H1 (cell line): ENCODE measurements around the gene CLDN6. TPM values are rescaled to one million over a fixed set of nuclear protein-coding genes. Genes with fewer than 3 reads are reported as not detected.

Experiments used
- CTCF ChIA-PET: fragments of 300-600 bp; sonication (Branson Sonifier 250); formaldehyde crosslinking; loops from one replicate; lab custom pipeline; 2021; ENCODE audit not compliant: partially characterized antibody; lab: Charles Lee
- POLR2A ChIA-PET: fragments of 300-600 bp; sonication (Branson Sonifier 250); formaldehyde crosslinking; loops from one replicate; lab custom pipeline; 2021; ENCODE audit warnings: inconsistent platforms; ENCODE audit not compliant: partially characterized antibody; lab: Charles Lee
- DNase-seq, 2 experiments: peaks; one replicate each; pipeline versions ENCODE4 v3.0.0 to v3.0.0-alpha.2; 2010 to 2022; ENCODE audit warnings: low spot score in 2 of 2, low read depth in 1 of 2, mixed read lengths in 1 of 2
- FAIRE-seq: peaks from 2 replicates; lab custom pipeline; 2011; peaks lifted over from hg19 to GRCh38; lab: Jason Lieb, UNC
- H2AFZ ChIP-seq: 2 replicates; pipeline ENCODE4 v1.8.1; 2012; ENCODE audit warnings: low read length, inconsistent platforms
- H2AK5ac ChIP-seq: 2 replicates; pipeline ENCODE4 v1.6.1; 2013; ENCODE audit warnings: low read depth, low read length
- H2BK120ac ChIP-seq: replicated peaks from 2 replicates; pipeline ENCODE3; 2013; ENCODE audit warnings: low read depth, low read length, inconsistent platforms
- H2BK12ac ChIP-seq: 2 replicates; pipeline ENCODE4 v1.6.1; 2013; ENCODE audit warnings: low read depth, low read length
- H2BK15ac ChIP-seq: 2 replicates; pipeline ENCODE4 v1.6.1; 2013; ENCODE audit warnings: low read length
- H2BK20ac ChIP-seq: 2 replicates; pipeline ENCODE4 v1.6.1; 2013; ENCODE audit warnings: low read length
- H2BK5ac ChIP-seq: 2 replicates; pipeline ENCODE4 v1.6.1; 2013; ENCODE audit warnings: low read depth, low read length
- H3K14ac ChIP-seq: 2 replicates; pipeline ENCODE4 v1.6.1; 2013; ENCODE audit warnings: inconsistent platforms; ENCODE audit not compliant: insufficient read length
- H3K18ac ChIP-seq: 2 replicates; pipeline ENCODE4 v1.6.1; 2013; ENCODE audit warnings: low read length; ENCODE audit errors: extremely low read depth
- H3K23ac ChIP-seq: 2 replicates; pipeline ENCODE4 v1.6.1; 2013; ENCODE audit warnings: inconsistent platforms; ENCODE audit not compliant: insufficient read length
- H3K23me2 ChIP-seq: 2 replicates; pipeline ENCODE4 v1.6.1; 2013; ENCODE audit warnings: low read depth, low read length
- H3K27ac ChIP-seq: 2 replicates; pipeline ENCODE4 v1.6.1; 2011; ENCODE audit warnings: low read depth, low read length, inconsistent platforms
- H3K27me3 ChIP-seq, 4 experiments: replicated peaks in 1 of 4; 1 replicate in 1 of 4; 2 replicates in 3 of 4; pipeline versions ENCODE4 v1.6.1 to v1.8.1; 2011 to 2013; ENCODE audit warnings: low read length in 3 of 4, mild to moderate bottlenecking in 3 of 4, inconsistent platforms in 2 of 4, mixed read lengths in 2 of 4, moderate library complexity in 1 of 4; ENCODE audit not compliant: control insufficient read depth in 3 of 4, insufficient read depth in 3 of 4; ENCODE audit errors: extremely low read depth in 1 of 4
- H3K36me3 ChIP-seq, 4 experiments: 2 replicates each; pipeline versions ENCODE4 v1.6.1 to v1.8.1; 2011 to 2013; ENCODE audit warnings: mild to moderate bottlenecking in 4 of 4, low read length in 3 of 4, moderate library complexity in 2 of 4, control low read depth in 1 of 4, inconsistent platforms in 1 of 4; ENCODE audit not compliant: insufficient read depth in 4 of 4, control insufficient read depth in 2 of 4
- H3K4ac ChIP-seq: replicated peaks from 2 replicates; pipeline ENCODE3; 2013; ENCODE audit warnings: low read length, low read depth, mixed read lengths, inconsistent platforms; ENCODE audit not compliant: insufficient read length
- H3K4me1 ChIP-seq, 4 experiments: replicated peaks in 1 of 4; 1 replicate in 1 of 4; 2 replicates in 3 of 4; pipeline versions ENCODE4 v1.6.1 to v1.8.1; 2011 to 2013; ENCODE audit warnings: low read length in 3 of 4, inconsistent platforms in 2 of 4, mixed read lengths in 1 of 4; ENCODE audit not compliant: insufficient read depth in 4 of 4, control insufficient read depth in 3 of 4
- H3K4me2 ChIP-seq, 2 experiments: 2 replicates each; pipeline versions ENCODE4 v1.6.1 to v1.8.1; 2011 to 2013; ENCODE audit warnings: low read depth in 2 of 2, low read length in 2 of 2, control low read depth in 1 of 2, inconsistent platforms in 1 of 2, mild to moderate bottlenecking in 1 of 2; ENCODE audit not compliant: insufficient read depth in 1 of 2
- H3K4me3 ChIP-seq, 4 experiments: fragments of 200-600, 300-600 bp in 1 of 4; sonication (generic), shearing (Covaris generic), sonication (Bioruptor Twin) in 1 of 4; 2 replicates each; pipeline versions ENCODE4 v1.5.1 to v1.8.1; 2011 to 2016; ENCODE audit warnings: low read length in 4 of 4, low read depth in 3 of 4, control low read depth in 2 of 4, inconsistent platforms in 2 of 4, mild to moderate bottlenecking in 2 of 4, mixed read lengths in 1 of 4, moderate library complexity in 1 of 4; ENCODE audit not compliant: insufficient read depth in 2 of 4; ENCODE audit errors: extremely low read depth in 1 of 4
- H3K56ac ChIP-seq: replicated peaks from 2 replicates; pipeline ENCODE3; 2013; ENCODE audit warnings: low read depth, mild to moderate bottlenecking, mixed read lengths, low read length, inconsistent platforms; ENCODE audit not compliant: insufficient read length
- H3K79me1 ChIP-seq: 2 replicates; pipeline ENCODE4 v1.6.1; 2013; ENCODE audit warnings: low read depth, low read length, control low read depth
- H3K79me2 ChIP-seq, 2 experiments: 2 replicates each; pipeline versions ENCODE4 v1.6.1 to v1.8.1; 2012 to 2013; ENCODE audit warnings: low read length in 2 of 2, mild to moderate bottlenecking in 2 of 2, inconsistent platforms in 1 of 2; ENCODE audit not compliant: insufficient read depth in 2 of 2, control insufficient read depth in 1 of 2
- H3K9ac ChIP-seq, 4 experiments: replicated peaks in 1 of 4; 1 replicate in 1 of 4; 2 replicates in 3 of 4; pipeline versions ENCODE4 v1.6.1 to v1.8.1; 2011 to 2013; ENCODE audit warnings: low read depth in 3 of 4, low read length in 3 of 4, control low read depth in 2 of 4, mild to moderate bottlenecking in 2 of 4, moderate library complexity in 2 of 4, inconsistent platforms in 1 of 4; ENCODE audit errors: extremely low read depth in 1 of 4
- H3K9me3 ChIP-seq, 2 experiments: 2 replicates each; pipeline versions ENCODE4 v1.6.1 to v1.8.1; 2012 to 2013; ENCODE audit warnings: mild to moderate bottlenecking in 2 of 2, moderate library complexity in 2 of 2, control low read depth in 1 of 2, inconsistent platforms in 1 of 2, low read depth in 1 of 2, low read length in 1 of 2, mixed read lengths in 1 of 2; ENCODE audit not compliant: insufficient read depth in 2 of 2
- H4K20me1 ChIP-seq, 2 experiments: replicated peaks in 1 of 2; 2 replicates each; pipeline versions ENCODE3 to v1.8.1; 2011 to 2013; ENCODE audit warnings: inconsistent platforms in 2 of 2, low read length in 2 of 2, mild to moderate bottlenecking in 1 of 2; ENCODE audit not compliant: insufficient read depth in 2 of 2, control insufficient read depth in 1 of 2
- H4K5ac ChIP-seq: 2 replicates; pipeline ENCODE4 v1.6.1; 2013; ENCODE audit warnings: low read length, low read depth, mixed read lengths, inconsistent platforms; ENCODE audit not compliant: insufficient read length
- H4K8ac ChIP-seq: 2 replicates; pipeline ENCODE4 v1.8.0; 2013; ENCODE audit warnings: mild to moderate bottlenecking, moderate library complexity, low read length, inconsistent platforms; ENCODE audit not compliant: insufficient read depth; ENCODE audit errors: extremely low read depth
- H4K91ac ChIP-seq: replicated peaks from 2 replicates; pipeline ENCODE3; 2013; ENCODE audit warnings: low read length, mixed read lengths, inconsistent platforms; ENCODE audit not compliant: insufficient read length
- ASH2L ChIP-seq: fragments of 200-600, 300-600 bp; sonication (generic); IDR thresholded peaks from one replicate; pipeline ENCODE4 v1.7.1; 2017; ENCODE audit warnings: low read length
- CBX5 ChIP-seq: fragments of 300-800, 300-1000 bp; sonication (generic); IDR thresholded peaks from 2 replicates; pipeline ENCODE4 v1.7.1; 2016; ENCODE audit warnings: antibody characterized with exemption, low read length, low read depth
- CHD1 ChIP-seq: IDR thresholded peaks from 2 replicates; pipeline ENCODE4 v1.6.1; 2012; ENCODE audit warnings: low read depth, low read length, improper control_type of control experiment
- CTBP2 ChIP-seq: IDR thresholded peaks from 2 replicates; pipeline ENCODE4 v1.7.0; 2011; ENCODE audit warnings: borderline replicate concordance, mild to moderate bottlenecking, moderate library complexity, mixed read lengths, low read length; ENCODE audit not compliant: insufficient read depth, insufficient read length
- FOSL1 ChIP-seq: IDR thresholded peaks from 2 replicates; pipeline ENCODE4 v1.6.1; 2011; ENCODE audit warnings: mild to moderate bottlenecking, low read depth, low read length, moderate library complexity; ENCODE audit not compliant: insufficient read depth
- JUN ChIP-seq: IDR thresholded peaks from 2 replicates; pipeline ENCODE4 v1.6.1; 2011; ENCODE audit warnings: low read depth, mild to moderate bottlenecking, improper control_type of control experiment, low read length
- KDM1A ChIP-seq: fragments of 200-600, 300-600 bp; sonication (generic); IDR thresholded peaks from 2 replicates; pipeline ENCODE4 v1.7.1; 2016; ENCODE audit warnings: mild to moderate bottlenecking, low read length, borderline replicate concordance
- MAFK ChIP-seq: IDR thresholded peaks from 2 replicates; pipeline ENCODE4 v1.6.1; 2012; ENCODE audit warnings: low read depth, mild to moderate bottlenecking, improper control_type of control experiment, low read length
- NRF1 ChIP-seq: IDR thresholded peaks from 2 replicates; pipeline ENCODE4 v1.6.1; 2011; ENCODE audit warnings: mild to moderate bottlenecking, low read depth, low read length, improper control_type of control experiment
- RXRA ChIP-seq: IDR thresholded peaks from 2 replicates; pipeline ENCODE4 v1.6.1; 2011; ENCODE audit warnings: low read depth, mild to moderate bottlenecking, low read length, moderate library complexity; ENCODE audit not compliant: insufficient read depth
- SIX5 ChIP-seq: IDR thresholded peaks from 2 replicates; pipeline ENCODE4 v1.6.1; 2011; ENCODE audit warnings: mild to moderate bottlenecking, low read depth, low read length
- SRF ChIP-seq: IDR thresholded peaks from 2 replicates; pipeline ENCODE4 v1.6.1; 2011; ENCODE audit warnings: mild to moderate bottlenecking, low read depth, low read length, moderate library complexity
- TCF12 ChIP-seq: IDR thresholded peaks from 2 replicates; pipeline ENCODE4 v1.6.1; 2011; ENCODE audit warnings: low read depth, mild to moderate bottlenecking, low read length
- YY1 ChIP-seq: IDR thresholded peaks from 2 replicates; pipeline ENCODE4 v1.6.1; 2011; ENCODE audit warnings: low read depth, mild to moderate bottlenecking, low read length
- ZNF274 ChIP-seq: IDR thresholded peaks from 2 replicates; pipeline ENCODE4 v1.7.0; 2012; ENCODE audit warnings: low read length, borderline replicate concordance; ENCODE audit errors: extremely low read depth
- WGBS, 2 experiments: shearing (Covaris generic) in 1 of 2; methylation state at CpG; one replicate each; pipeline versions ENCODE4 v1.1.6 to v1.1.7; 2013 to 2015; ENCODE audit warnings: low lambda C conversion rate in 2 of 2, mixed read lengths in 2 of 2, inconsistent platforms in 1 of 2, low coverage in 1 of 2, missing lambda C conversion rate in 1 of 2; ENCODE audit not compliant: insufficient replicate concordance in 2 of 2, insufficient coverage in 1 of 2, insufficient read length in 1 of 2; ENCODE audit errors: extremely low coverage in 1 of 2, missing lambda C conversion rate in 1 of 2; 5-methylcytosine and 5-hydroxymethylcytosine counted together
- polyA plus RNA-seq, 7 experiments: library from polyadenylated mRNA; depleted of rRNA in 3 of 7; stranded (reverse) in 5 of 7; unstranded in 2 of 7; fragments of >200 nt in 5 of 7; fragments of 200-250 nt in 2 of 7; gene quantifications; 1 replicate in 5 of 7; 2 replicates in 1 of 7; 4 replicates in 1 of 7; pipeline versions ENCODE4 v1.2.1 to v1.2.3, GENCODE V29; 2011 to 2013; ENCODE audit warnings: missing spikeins in 2 of 7, mixed read lengths in 2 of 7
- total RNA-seq: library from RNA; stranded (reverse); fragmentation: NEBNext Ultra II Directional; extraction: Animal tissue kit (Norgen Biotek cat#: 25700); gene quantifications from 2 replicates; pipeline ENCODE4 v1.2.1, GENCODE V29; 2021

The CLDN6 gene
- total and polyA plus RNA-seq, 2 of the 8 experiments (the other 6 are each of a cell fraction or from before 2014, with no cell fraction given), result 747 to 1,115 TPM

DNA sequence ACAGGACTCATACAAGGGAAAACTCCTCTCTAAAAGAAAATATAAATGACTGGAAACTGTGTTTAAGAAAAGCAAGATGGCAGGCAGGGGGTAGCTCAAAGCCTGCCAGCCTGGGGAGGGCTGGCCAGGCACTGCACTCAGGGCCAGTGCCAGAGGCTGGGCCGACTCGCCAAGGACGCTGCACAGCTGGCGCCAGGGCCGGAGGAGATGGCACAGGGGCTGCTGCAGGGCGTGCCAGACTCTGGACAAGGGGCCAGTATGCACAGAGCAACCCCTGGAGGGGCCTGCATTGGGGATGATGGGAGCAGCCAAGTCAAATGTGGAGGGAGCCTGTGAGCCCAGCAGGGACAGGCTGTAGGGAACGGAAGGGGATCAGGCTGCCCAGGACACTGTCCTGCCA, 41.8 kb downstream of the CLDN6 start:
- Histone ChIP-seq H3K4me2 (no peak overlapping the region), H3K14ac (no peak overlapping the region), H3K9me3 (no peaks in the 10 kb centered on the region), H3K79me1 (peaks cover 15% of the 10 kb centered on the region), H3K4me1 (peaks cover 0 to 10% (median 6%) of the 10 kb centered on the region in 4 experiments; a peak in 5 of 7 replicates), H4K5ac (no peak overlapping the region), H3K4me3 (no peak overlapping the region), H4K8ac (no peak overlapping the region), H2BK15ac (no peak overlapping the region), H3K9ac (no peak overlapping the region), H3K27ac (no peak overlapping the region), H3K56ac (no peak overlapping the region), H4K91ac (no peak overlapping the region), H3K23me2 (peaks cover 9% of the 10 kb centered on the region; the same call in 1 of the 2 replicates), H3K79me2 (peaks cover 0 to 8% of the 10 kb centered on the region in 2 experiments; a peak in 2 of 4 replicates), H3K18ac (no peak overlapping the region), H2BK5ac (no peak overlapping the region), H2BK20ac (no peak overlapping the region), H4K20me1 (peaks cover 20 to 35% of the 10 kb centered on the region in 2 experiments), H3K23ac (no peak overlapping the region), H3K4ac (no peak overlapping the region), H2AK5ac (no peak overlapping the region), H3K36me3 (peaks cover 20 to 46% (median 33%) of the 10 kb centered on the region in 4 experiments), H3K27me3 (no peaks in the 10 kb centered on the region), H2AFZ (no peak overlapping the region), H2BK12ac (no peak overlapping the region), H2BK120ac (no peak overlapping the region)
- ChIA-PET POLR2A (interaction anchor here (1.0 to 25.4 kb wide), 6 partner anchors 10 to 103 kb away, joined by 3 to 455 read pairs (median 6); partner anchors contain the start of genes CLDN6, HCFC1R1, KREMEN2 and PAQR4), CTCF (interaction anchor here (0.8 to 1.4 kb wide), 5 partner anchors 9 to 202 kb away, joined by 3 to 4 read pairs (median 3); partner anchors contain the start of gene KREMEN2)
- no peak for DNase-seq
- 92% methylated on average over 7 of the region's 7 CpGs; no CpG with 5 or more reads in 1 of the 2 experiments for WGBS, 2 experiments
- no peak for FAIRE-seq
- TF ChIP-seq ASH2L (no peak), CBX5 (no peak), NRF1 (no peak), KDM1A (no peak), ZNF274 (no peak), MAFK (no peak), YY1 (no peak), SIX5 (no peak), TCF12 (no peak), FOSL1 (no peak), CTBP2 (no peak), CHD1 (no peak), JUN (no peak), RXRA (no peak), SRF (no peak)
